Testis (tissue), 2 donors: ENCODE measurements around the gene TRMT11.

Experiments used
- POLR2A ChIP-seq: fragments of 450-650 bp; IDR thresholded peaks from one replicate; pipeline ENCODE4 v1.6.1; 2017; ENCODE audit warnings: antibody characterized with exemption, mild to moderate bottlenecking, moderate library complexity
- TF ChIP-seq, protein P1 (sequence below), 3 experiments: fragments of 450-650 bp in 2 of 3; fragments of 200-600 bp in 1 of 3; sonication (generic) in 1 of 3; IDR thresholded peaks; one replicate each; pipeline ENCODE4 v1.5.1; 2016 to 2019; ENCODE audit warnings: antibody characterized with exemption in 3 of 3, mild to moderate bottlenecking in 2 of 3, moderate library complexity in 1 of 3

DNA sequence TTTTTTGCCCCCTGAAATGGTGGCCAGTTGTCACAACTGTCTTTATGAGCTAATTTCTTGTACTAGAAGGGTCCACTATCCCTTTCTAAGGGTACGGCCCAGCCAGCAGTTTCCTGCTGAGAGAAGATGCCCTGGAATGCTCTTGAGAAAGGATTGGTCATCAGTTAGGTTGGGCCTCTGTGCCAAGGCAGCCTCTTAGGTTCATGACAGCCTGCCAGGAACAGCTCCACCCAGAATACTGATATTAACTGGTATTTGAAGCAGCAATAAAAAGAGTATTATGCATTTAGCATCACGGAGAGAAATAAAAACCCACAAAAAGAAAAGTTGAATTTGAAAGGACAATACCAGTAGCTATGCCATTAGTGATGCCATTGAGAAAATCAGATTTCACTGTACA, 38.7 kb upstream of the TRMT11 start:
- TF ChIP-seq, protein P1, sequence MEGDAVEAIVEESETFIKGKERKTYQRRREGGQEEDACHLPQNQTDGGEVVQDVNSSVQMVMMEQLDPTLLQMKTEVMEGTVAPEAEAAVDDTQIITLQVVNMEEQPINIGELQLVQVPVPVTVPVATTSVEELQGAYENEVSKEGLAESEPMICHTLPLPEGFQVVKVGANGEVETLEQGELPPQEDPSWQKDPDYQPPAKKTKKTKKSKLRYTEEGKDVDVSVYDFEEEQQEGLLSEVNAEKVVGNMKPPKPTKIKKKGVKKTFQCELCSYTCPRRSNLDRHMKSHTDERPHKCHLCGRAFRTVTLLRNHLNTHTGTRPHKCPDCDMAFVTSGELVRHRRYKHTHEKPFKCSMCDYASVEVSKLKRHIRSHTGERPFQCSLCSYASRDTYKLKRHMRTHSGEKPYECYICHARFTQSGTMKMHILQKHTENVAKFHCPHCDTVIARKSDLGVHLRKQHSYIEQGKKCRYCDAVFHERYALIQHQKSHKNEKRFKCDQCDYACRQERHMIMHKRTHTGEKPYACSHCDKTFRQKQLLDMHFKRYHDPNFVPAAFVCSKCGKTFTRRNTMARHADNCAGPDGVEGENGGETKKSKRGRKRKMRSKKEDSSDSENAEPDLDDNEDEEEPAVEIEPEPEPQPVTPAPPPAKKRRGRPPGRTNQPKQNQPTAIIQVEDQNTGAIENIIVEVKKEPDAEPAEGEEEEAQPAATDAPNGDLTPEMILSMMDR (IDR thresholded peaks at IDR 0.05) = no peak
- no peak for TF ChIP-seq POLR2A
